GM10266 (cell line): Measurements from ENCODE around the gene HES7.

Source experiments
- DNase-seq: peaks from one replicate; pipeline ENCODE4 v3.0.0; 2012; ENCODE audit errors: extremely low spot score
- CTCF ChIP-seq: IDR thresholded peaks from 2 replicates; pipeline ENCODE4 v1.5.1; 2012; ENCODE audit warnings: mild to moderate bottlenecking, low read depth; ENCODE audit not compliant: control insufficient read depth, insufficient read depth; ENCODE audit errors: missing control alignments

The HES7 gene

GRCh38 chr17:8149419-8150193 lies 25.7 kb upstream of the HES7 start:
- no peak for DNase-seq
- TF ChIP-seq CTCF: no peak

GRCh38 chr17:8148560-8148959 lies 24.7 kb upstream of the HES7 start:
- no peak for DNase-seq
- TF ChIP-seq CTCF: no peak

GRCh38 chr17:8147805-8148404 lies 24.0 kb upstream of the HES7 start:
- no peak for TF ChIP-seq CTCF
- DNase-seq: no peak

GRCh38 chr17:8147141-8147804 lies 23.4 kb upstream of the HES7 start:
- TF ChIP-seq CTCF: no peak
- no peak for DNase-seq

GRCh38 chr17:8146381-8147140 lies 22.7 kb upstream of the HES7 start:
- DNase-seq: no peak

GRCh38 chr17:8145811-8146210 lies 21.9 kb upstream of the HES7 start:
- no peak for DNase-seq
- no peak for TF ChIP-seq CTCF

More at GRCh38 chr17:8146381-8147140, 22.7 kb upstream of the HES7 start:
- no peak for TF ChIP-seq CTCF
